NOMO-1 treated with DMSO at 0.1 percent for 48 hours (cell line): ENCODE data around the gene ZNF248.
"Not testable (repeated sequence)": the region's sequence is repeated elsewhere in the genome, so short reads cannot be mapped to it uniquely, and the experiment has no call there.

Source experiments
- DNase-seq: peaks from one replicate; lab custom pipeline; 2025; ENCODE audit not compliant: unreplicated experiment; lab: John Stamatoyannopoulos, UW

ZNF248 gene

GRCh38 chr10:37747081-37747480 is 110.3 kb downstream of the ZNF248 start:
- DNase-seq = no peak

- DNase-seq = no peak
These were observed 115.6 kb downstream of the ZNF248 start for GRCh38 chr10:37741831-37742230.

GRCh38 chr10:37739181-37739580 is 118.2 kb downstream of the ZNF248 start:
- no peak for DNase-seq

- not testable (repeated sequence) for DNase-seq
These were observed 119.2 kb downstream of the ZNF248 start for GRCh38 chr10:37738241-37738640.

GRCh38 chr10:37737336-37737735 is 120.1 kb downstream of the ZNF248 start:
- DNase-seq = no peak

- no peak for DNase-seq
These were observed 121.3 kb downstream of the ZNF248 start for GRCh38 chr10:37736120-37736519.

- no peak for DNase-seq
These were observed 122.4 kb downstream of the ZNF248 start for GRCh38 chr10:37734971-37735370.
